Body of pancreas (tissue), 4 donors: ENCODE data around the gene SMOC2. TPM values are rescaled to one million over a fixed set of nuclear protein-coding genes. Genes with fewer than 3 reads are reported as not detected.

Experiments
- ATAC-seq: fragments of 150-250 bp; one replicate; pipeline ENCODE4 v1.9.1; 2016
- DNase-seq, 4 donors: peaks; one replicate each; pipeline ENCODE4 v3.0.0-alpha.2; 2019
- H3K27ac ChIP-seq, 4 donors: fragments of 200-600 bp; sonication (generic); 1 replicate in 3 of 4; 2 replicates in 1 of 4; pipeline versions ENCODE4 v1.5.1 to v1.6.1; 2016 to 2019; ENCODE audit warnings: mild to moderate bottlenecking in 1 of 4, mixed read lengths in 1 of 4, moderate library complexity in 1 of 4
- H3K27me3 ChIP-seq, 2 donors: fragments of 200-600 bp; sonication (generic); one replicate each; pipeline ENCODE4 v1.6.0; 2016; ENCODE audit warnings: mild to moderate bottlenecking in 1 of 2
- H3K36me3 ChIP-seq, 2 donors: fragments of 200-600 bp; sonication (generic); replicated peaks in 1 of 2; 2 replicates each; pipeline ENCODE4 v1.5.1; 2016; ENCODE audit warnings: low read depth in 2 of 2; ENCODE audit not compliant: insufficient read depth in 1 of 2
- H3K4me1 ChIP-seq: fragments of 200-600 bp; sonication (generic); one replicate; pipeline ENCODE4 v1.6.0; 2016
- H3K4me3 ChIP-seq, 2 donors: fragments of 200-600 bp; sonication (generic); 1 replicate in 1 of 2; 2 replicates in 1 of 2; pipeline ENCODE4 v1.5.1; 2016 to 2019
- H3K9me3 ChIP-seq, 3 donors: fragments of 200-600 bp; sonication (generic); 1 replicate in 2 of 3; 2 replicates in 1 of 3; pipeline ENCODE4 v1.5.1; 2016
- CTCF ChIP-seq, 7 experiments: fragments of 450-650 bp in 4 of 7; fragments of 200-600 bp in 3 of 7; sonication (generic) in 3 of 7; IDR thresholded peaks; one replicate each; pipeline ENCODE4 v1.5.1; 2016 to 2019; ENCODE audit warnings: antibody characterized with exemption in 7 of 7
- POLR2A ChIP-seq, 3 donors: fragments of 450-650 bp; IDR thresholded peaks; one replicate each; pipeline ENCODE4 v1.6.1; 2016; ENCODE audit warnings: antibody characterized with exemption in 3 of 3, mild to moderate bottlenecking in 2 of 3
- whole genome bisulfite sequencing, 2 donors: methylation state at CpG; one replicate each; pipeline ENCODE4 v1.1.5; 2017; 5-methylcytosine and 5-hydroxymethylcytosine counted together
- intact Hi-C: fragments of 100-400 bp; cut with DNase I; formaldehyde crosslinking; loops from one replicate; pipeline ENCODE4 v1.15.1; 2023
- total RNA-seq, 2 donors: library from RNA; depleted of rRNA; stranded (reverse); fragments of >200 nt; gene quantifications; one replicate each; pipeline ENCODE4 v1.1.0, GENCODE V29; 2016

The SMOC2 gene
- total RNA-seq, 2 donors from 2014 or later = 22.7 to 31.4 TPM

GRCh38 chr6:168632694-168633093, 191.7 kb downstream of the SMOC2 start:
- ATAC-seq (no peak), DNase-seq (no peak)
- Histone ChIP-seq H3K27me3 (no peaks in the 10 kb centered on the region), H3K36me3 (no peaks in the 10 kb centered on the region), H3K9me3 (no peaks in the 10 kb centered on the region), H3K27ac (no peak overlapping the region), H3K4me3 (no peak overlapping the region), H3K4me1 (no peaks in the 10 kb centered on the region)
- 62 to 74% methylated on average over 3 of the region's 3 CpGs for WGBS, 2 donors
- TF ChIP-seq CTCF (IDR thresholded peaks at IDR 0.05) = no peak
- no peak for TF ChIP-seq POLR2A (IDR thresholded peaks at IDR 0.05)
- intact Hi-C loops = no loop called here

- ATAC-seq (no peak), DNase-seq (no peak)
- intact Hi-C loops = no loop called here
- Histone ChIP-seq H3K27ac (no peak overlapping the region), H3K4me3 (no peak overlapping the region), H3K27me3 (no peaks in the 10 kb centered on the region), H3K36me3 (no peaks in the 10 kb centered on the region), H3K9me3 (no peaks in the 10 kb centered on the region), H3K4me1 (no peaks in the 10 kb centered on the region)
- TF ChIP-seq POLR2A (IDR thresholded peaks at IDR 0.05) = no peak
- TF ChIP-seq CTCF (IDR thresholded peaks at IDR 0.05) = no peak
- WGBS, 2 donors = 82 to 84% methylated on average over 10 of the region's 10 CpGs
These were observed 193.8 kb downstream of the SMOC2 start for GRCh38 chr6:168634541-168635328.

GRCh38 chr6:168636147-168637004, 195.4 kb downstream of the SMOC2 start:
- no peaks in the 10 kb centered on the region for H3K36me3 ChIP-seq
- no peak overlapping the region for H3K4me3 ChIP-seq
- H3K4me1 ChIP-seq = peaks cover 8% of the 10 kb centered on the region
- no peaks in the 10 kb centered on the region for H3K9me3 ChIP-seq
- H3K27me3 ChIP-seq = no peaks in the 10 kb centered on the region
- no peak overlapping the region for H3K27ac ChIP-seq
- TF ChIP-seq POLR2A (IDR thresholded peaks at IDR 0.05) = no peak
- no peak for TF ChIP-seq CTCF (IDR thresholded peaks at IDR 0.05)
- intact Hi-C loops = no loop called here
- 58 to 61% methylated on average over 10 to 11 of the region's 11 CpGs for WGBS, 2 donors
- ATAC-seq (no peak), DNase-seq (no peak)

GRCh38 chr6:168637834-168638233, 196.8 kb downstream of the SMOC2 start:
- Histone ChIP-seq H3K4me1 (peaks cover 9% of the 10 kb centered on the region), H3K4me3 (no peak overlapping the region), H3K27ac (no peak overlapping the region), H3K36me3 (no peaks in the 10 kb centered on the region), H3K9me3 (no peaks in the 10 kb centered on the region), H3K27me3 (no peaks in the 10 kb centered on the region)
- DNase-seq (no peak), ATAC-seq (no peak)
- WGBS, 2 donors = 71 to 80% methylated on average over 6 to 7 of the region's 10 CpGs
- TF ChIP-seq CTCF (IDR thresholded peaks at IDR 0.05) = no peak
- TF ChIP-seq POLR2A (IDR thresholded peaks at IDR 0.05) = no peak
- intact Hi-C loops = no loop called here
